ENCODE results near the gene MACF1. TPM values are rescaled to one million over a fixed set of nuclear protein-coding genes. Genes with fewer than 3 reads are reported as not detected.

MACF1 gene
- total and polyA plus RNA-seq, 2 of the 13 experiments (the other 11 are each of a cell fraction or from before 2014, with no cell fraction given) = 36.7 to 65.4 TPM

GRCh38 chr1:39158327-39159086, 46.0 kb upstream of the MACF1 start:
- CTCF ChIA-PET (ENCODE audit: low intra/inter-chr PET ratio, low total read pairs) = no interaction called here
- TF ChIP-seq TFDP1 (CRISPR knock-in tag; IDR thresholded peaks at IDR 0.05; ENCODE audit: borderline replicate concordance) = peak; percentile 20; the same call in 1 of the 2 replicates
- TF ChIP-seq DDIT3 (CRISPR knock-in tag; IDR thresholded peaks at IDR 0.05) = no peak
- peak; percentile 59; the same call in 1 of the 2 replicates for TF ChIP-seq CHD4 (IDR thresholded peaks at IDR 0.05; ENCODE audit: borderline replicate concordance, low read length)
- TF ChIP-seq KDM5A (IDR thresholded peaks at IDR 0.05; ENCODE audit: borderline replicate concordance, low read length) = peak; percentile 55; the same call in 1 of the 2 replicates
- no peak for TF ChIP-seq E2F5 (CRISPR knock-in tag; conservative IDR thresholded peaks at IDR 0.05)
- no peak for TF ChIP-seq ZBTB25 (CRISPR knock-in tag; IDR thresholded peaks at IDR 0.05)
- TF ChIP-seq MEIS2 (CRISPR knock-in tag; IDR thresholded peaks at IDR 0.05) = 0 out of 2 replicates have a peak, but pooled peaks have one; percentile 47
- no peak; the same call in 1 of the 2 replicates for TF ChIP-seq MXD4 (CRISPR knock-in tag; IDR thresholded peaks at IDR 0.05)
- no peak for TF ChIP-seq ZNF24 (IDR thresholded peaks at IDR 0.05)
- no peak for TF ChIP-seq SOX6 (IDR thresholded peaks at IDR 0.05)
- TF ChIP-seq SOX6 (CRISPR knock-in tag; IDR thresholded peaks at IDR 0.05) = peak; percentile 76
- no peak for TF ChIP-seq HNRNPLL (IDR thresholded peaks at IDR 0.05; ENCODE audit: low read depth, low read length, poor library complexity, severe bottlenecking)
- TF ChIP-seq ZNF678 (CRISPR knock-in tag; IDR thresholded peaks at IDR 0.05) = no peak
- TF ChIP-seq PAXIP1 (CRISPR knock-in tag; conservative IDR thresholded peaks at IDR 0.05) = peak; percentile 76
- no peak for TF ChIP-seq EED (CRISPR knock-in tag; IDR thresholded peaks at IDR 0.05)

More at GRCh38 chr1:39158327-39159086, 46.0 kb upstream of the MACF1 start:
- in situ Hi-C loops (cut with HindIII; ENCODE audit: extremely low pct_ligation_motif_present, low pct_unique_long_range_greater_than_20kb) = no loop called here
- DNase-seq (ENCODE audit: low spot score) (peak; percentile 99), ATAC-seq (peak; percentile 95), FAIRE-seq (peak; percentile 97)
- intact Hi-C loops (cut with micrococcal nuclease; ENCODE audit: unreplicated experiment) = loop anchor here (1.0 to 5.0 kb wide), 3 partner anchors 34 to 879 kb away; no protein-coding TSS in a partner anchor
- WGBS (ENCODE audit: low lambda C conversion rate) = 1% methylated on average over 11 of the region's 11 CpGs
- Histone ChIP-seq H2AFZ (ENCODE audit: low read length) (no peak overlapping the region), H3K27ac (ENCODE audit: extremely low read length, insufficient read depth, low read length) (peak overlapping the region; percentile 87), H3K79me2 (ENCODE audit: insufficient read depth, low read length) (peaks cover 29% of the 10 kb centered on the region), H3K27me3 (ENCODE audit: control insufficient read depth in 1 of 2, insufficient read depth in 2 of 2, low read length in 2 of 2) (no peaks in the 10 kb centered on the region; a peak in 1 of 5 replicates), H4K20me1 (ENCODE audit: insufficient read depth, low read length) (no peaks in the 10 kb centered on the region), H3K4me3 (replicated peaks in 1 of 3; ENCODE audit: insufficient read depth in 1 of 3, low read depth in 2 of 3, low read length in 3 of 3) (peak overlapping the region; percentile 64 to 71 (median 69)), H3K9ac (ENCODE audit: insufficient read depth, low read depth, low read length) (peak overlapping the region; percentile 80), H3K4me1 (ENCODE audit: insufficient read depth, low read length) (peaks cover 69% of the 10 kb centered on the region), H3K36me3 (replicated peaks in 1 of 2; ENCODE audit: control insufficient read depth in 1 of 2, insufficient read depth in 2 of 2, low read length in 2 of 2) (peaks cover 0 to 3% of the 10 kb centered on the region in 2 experiments; a peak in 2 of 5 replicates), H3K4me2 (ENCODE audit: low read depth, low read length) (peak overlapping the region; percentile 97), H3K9me3 (ENCODE audit: low read length) (no peaks in the 10 kb centered on the region)
- TSS peak; percentile 94 for BruUV-seq (replicated peaks)
- POLR2A ChIA-PET = interaction anchor here (0.9 to 2.5 kb wide), 16 partner anchors 9 to 250 kb away, joined by 3 to 27 read pairs (median 8); no protein-coding TSS in a partner anchor

Measured in HepG2 (cell line).